ENCODE data around the gene TSPAN31. TPM values are rescaled to one million over a fixed set of nuclear protein-coding genes. Genes with fewer than 3 reads are reported as not detected.

TSPAN31 gene
- total RNA-seq, 1 donor from 2014 or later: 42.3 TPM

DNA sequence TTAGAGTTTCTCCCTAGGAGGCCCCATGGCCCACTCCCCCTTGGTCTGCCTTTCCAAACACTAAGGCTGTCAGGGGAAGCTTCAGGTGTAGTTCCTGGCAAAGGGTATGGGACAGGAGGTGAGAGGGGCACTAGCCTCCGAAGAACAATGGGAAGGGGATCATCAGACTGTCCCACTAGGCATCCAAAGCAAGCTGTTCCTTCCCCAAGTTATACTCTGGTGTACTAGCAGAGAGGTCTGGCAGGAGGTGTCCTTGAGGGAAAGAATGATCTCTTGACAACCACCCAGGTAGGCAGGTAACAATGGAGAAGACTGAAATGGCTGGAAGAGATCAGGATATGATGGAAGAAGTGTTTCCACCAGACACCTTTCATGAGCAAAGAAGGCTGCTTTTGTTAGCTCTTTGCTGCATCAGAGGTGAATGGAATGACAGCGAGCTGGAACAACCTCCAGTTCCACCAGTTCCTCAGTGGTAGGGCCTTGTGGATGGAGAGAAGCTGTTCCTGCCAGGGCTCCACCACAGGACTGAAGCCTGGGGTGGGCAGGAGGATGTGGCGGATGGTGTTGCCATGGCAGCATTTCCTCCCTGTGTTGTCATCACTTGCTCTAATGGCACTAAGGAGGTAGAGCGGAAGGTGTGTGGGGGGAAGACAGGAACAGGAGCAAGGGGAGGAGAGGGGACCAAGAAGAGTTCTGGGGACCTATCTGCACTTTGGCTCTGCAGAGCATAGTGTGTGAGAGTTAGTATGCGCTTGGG, 4.0 kb upstream of the TSPAN31 start:
- intact Hi-C loops (cut with DNase I): no loop called here
- Histone ChIP-seq H3K27me3 (peaks cover 26% of the 10 kb centered on the region), H3K27ac (no peak overlapping the region), H3K4me1 (peaks cover 24 to 31% of the 10 kb centered on the region in 2 donors), H3K9me3 (no peaks in the 10 kb centered on the region), H3K36me3 (no peaks in the 10 kb centered on the region), H3K4me3 (peak overlapping the region in 1 of 2 donors; percentile 37)
- peak in 1 of 2 donors; percentile 40 for DNase-seq (ENCODE audit: low spot score in 2 of 2)
- TF ChIP-seq, protein P1, sequence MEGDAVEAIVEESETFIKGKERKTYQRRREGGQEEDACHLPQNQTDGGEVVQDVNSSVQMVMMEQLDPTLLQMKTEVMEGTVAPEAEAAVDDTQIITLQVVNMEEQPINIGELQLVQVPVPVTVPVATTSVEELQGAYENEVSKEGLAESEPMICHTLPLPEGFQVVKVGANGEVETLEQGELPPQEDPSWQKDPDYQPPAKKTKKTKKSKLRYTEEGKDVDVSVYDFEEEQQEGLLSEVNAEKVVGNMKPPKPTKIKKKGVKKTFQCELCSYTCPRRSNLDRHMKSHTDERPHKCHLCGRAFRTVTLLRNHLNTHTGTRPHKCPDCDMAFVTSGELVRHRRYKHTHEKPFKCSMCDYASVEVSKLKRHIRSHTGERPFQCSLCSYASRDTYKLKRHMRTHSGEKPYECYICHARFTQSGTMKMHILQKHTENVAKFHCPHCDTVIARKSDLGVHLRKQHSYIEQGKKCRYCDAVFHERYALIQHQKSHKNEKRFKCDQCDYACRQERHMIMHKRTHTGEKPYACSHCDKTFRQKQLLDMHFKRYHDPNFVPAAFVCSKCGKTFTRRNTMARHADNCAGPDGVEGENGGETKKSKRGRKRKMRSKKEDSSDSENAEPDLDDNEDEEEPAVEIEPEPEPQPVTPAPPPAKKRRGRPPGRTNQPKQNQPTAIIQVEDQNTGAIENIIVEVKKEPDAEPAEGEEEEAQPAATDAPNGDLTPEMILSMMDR (IDR thresholded peaks at IDR 0.05): no peak

DNA sequence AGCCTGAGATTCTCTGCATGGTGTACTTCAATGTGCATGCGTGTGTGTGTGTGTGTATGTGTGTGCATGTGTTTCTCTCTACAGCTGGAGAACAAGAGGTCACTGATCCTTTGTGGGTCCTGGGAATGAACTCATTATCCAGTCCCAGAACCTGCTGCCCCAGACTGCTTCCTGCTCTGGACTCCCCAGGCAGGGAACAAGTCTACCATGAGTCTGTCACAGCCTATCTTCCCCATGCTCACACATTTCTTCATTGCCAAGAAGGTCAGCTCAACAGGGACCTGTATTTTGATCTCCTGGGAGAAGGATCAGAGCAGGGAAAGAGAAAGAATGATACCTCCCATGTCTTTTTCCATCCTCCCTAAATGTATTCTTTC, 3.4 kb upstream of the TSPAN31 start:
- H3K27ac ChIP-seq: no peak overlapping the region
- no peak for DNase-seq (ENCODE audit: low spot score in 2 of 2)
- TF ChIP-seq, protein P1 (IDR thresholded peaks at IDR 0.05): no peak
- H3K4me1 ChIP-seq: peaks cover 18 to 31% of the 10 kb centered on the region in 2 donors
- intact Hi-C loops (cut with DNase I): no loop called here
- peaks cover 26% of the 10 kb centered on the region for H3K27me3 ChIP-seq
- H3K36me3 ChIP-seq: no peaks in the 10 kb centered on the region
- H3K4me3 ChIP-seq: peak overlapping the region in 1 of 2 donors; percentile 37
- H3K9me3 ChIP-seq: no peaks in the 10 kb centered on the region

DNA sequence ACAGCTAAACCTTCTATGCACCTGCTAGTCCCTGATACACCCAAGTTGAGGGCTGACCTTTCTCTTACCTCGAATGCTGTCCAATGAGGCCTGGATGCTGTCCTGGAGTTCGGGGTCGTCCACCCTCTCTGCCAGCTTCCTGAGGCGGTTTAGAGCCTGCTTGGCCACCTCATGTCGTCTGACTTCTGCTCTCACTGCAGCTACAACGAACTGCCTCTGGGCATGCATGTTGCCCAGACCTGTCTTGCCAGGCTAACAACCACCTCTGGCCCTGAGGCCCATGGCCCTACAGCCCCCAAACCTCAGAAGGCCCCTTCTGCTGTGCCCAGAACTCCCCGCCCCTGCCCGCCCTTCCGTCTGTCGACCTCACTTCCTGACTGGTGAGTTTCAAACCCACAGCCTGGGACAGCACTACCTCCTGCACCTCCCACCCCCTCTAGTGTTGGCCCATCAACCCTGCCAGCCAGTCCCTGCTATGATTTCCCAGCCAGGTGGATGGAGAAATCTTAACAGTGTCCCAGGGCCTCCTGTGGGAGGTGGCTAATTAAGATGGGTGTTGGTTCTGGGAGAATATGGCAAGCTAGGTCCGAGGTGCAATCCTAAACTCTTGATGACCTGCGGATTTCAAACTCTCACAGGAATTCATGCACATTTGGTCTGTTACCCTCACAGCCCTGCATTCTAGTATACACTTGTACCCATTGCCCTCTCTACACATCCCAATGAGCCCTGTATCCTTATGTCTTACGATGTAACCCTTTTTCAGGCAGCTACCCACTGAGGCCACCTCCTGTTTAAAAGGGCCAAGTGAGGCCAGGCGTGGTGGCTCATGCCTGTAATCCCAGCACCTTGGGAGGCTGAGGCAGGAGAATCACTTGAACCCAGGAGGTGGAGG, 2.7 kb upstream of the TSPAN31 start:
- no peak for DNase-seq (ENCODE audit: low spot score in 2 of 2)
- Histone ChIP-seq H3K4me1 (peaks cover 17 to 29% of the 10 kb centered on the region in 2 donors), H3K4me3 (peak overlapping the region in 1 of 2 donors; percentile 37), H3K27ac (no peak overlapping the region), H3K27me3 (peaks cover 22% of the 10 kb centered on the region), H3K9me3 (no peaks in the 10 kb centered on the region), H3K36me3 (peaks cover under 1 to 4% of the 10 kb centered on the region in 2 donors)
- intact Hi-C loops (cut with DNase I): no loop called here
- TF ChIP-seq, protein P1 (IDR thresholded peaks at IDR 0.05): no peak

DNA sequence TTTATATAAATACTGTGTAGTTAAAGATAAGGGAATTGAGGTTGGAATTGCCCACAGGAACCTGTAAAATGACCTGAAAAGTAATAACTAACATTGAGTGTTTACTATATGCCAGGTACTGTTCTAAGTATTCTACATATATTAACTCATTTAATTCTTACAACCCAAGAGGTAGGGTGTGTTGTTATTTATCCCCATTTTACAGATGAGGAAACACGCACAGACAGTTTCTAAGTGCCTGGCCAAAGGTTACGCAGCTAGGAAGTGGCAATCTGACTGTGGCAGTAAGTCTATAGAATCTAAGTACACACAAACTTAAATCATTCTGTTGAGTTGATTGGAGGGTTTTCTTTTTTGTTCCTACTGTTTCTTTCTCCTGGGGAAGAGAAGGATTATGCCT, 1.1 kb upstream of the TSPAN31 start:
- Histone ChIP-seq H3K27me3 (peaks cover 5% of the 10 kb centered on the region), H3K36me3 (peaks cover 14 to 21% of the 10 kb centered on the region in 2 donors), H3K4me3 (peak overlapping the region in 1 of 2 donors; percentile 77), H3K4me1 (peaks cover under 1 to 12% of the 10 kb centered on the region in 2 donors), H3K9me3 (no peaks in the 10 kb centered on the region), H3K27ac (peak overlapping the region in 1 of 2 donors; percentile 98)
- intact Hi-C loops (cut with DNase I): loop anchor here (1.0 to 2.0 kb wide), 3 partner anchors 9 to 50 kb away; partner anchors contain the start of gene CDK4
- DNase-seq (ENCODE audit: low spot score in 2 of 2): no peak
- TF ChIP-seq, protein P1 (IDR thresholded peaks at IDR 0.05): no peak

DNA sequence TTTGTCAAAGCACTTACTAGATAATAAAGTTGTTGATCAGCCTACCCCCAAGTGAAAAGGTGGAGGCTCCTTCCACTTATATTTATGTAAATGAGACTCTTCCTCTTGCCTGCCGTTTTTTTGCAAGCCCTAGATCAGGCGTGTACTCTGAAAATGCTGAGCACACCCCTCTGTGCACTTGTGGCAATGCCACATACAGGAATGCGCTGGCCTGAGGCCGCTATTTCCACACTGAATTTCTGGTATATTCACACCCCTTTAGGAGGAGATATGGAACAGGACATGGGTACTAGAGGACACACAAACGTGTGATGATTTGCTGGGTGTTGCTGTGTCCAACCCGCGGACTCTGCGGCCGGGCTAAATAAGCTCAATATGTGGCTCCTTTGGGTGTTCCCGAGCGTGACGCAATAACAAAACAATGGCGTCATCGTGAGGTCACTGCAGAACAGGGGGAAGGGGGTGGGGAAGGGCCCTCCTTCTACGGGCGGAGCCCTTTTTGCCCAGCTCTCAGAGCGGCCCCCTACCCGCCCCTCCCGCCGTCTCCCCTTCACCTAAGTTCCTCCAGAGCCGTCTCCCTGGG, 554 bp upstream of the TSPAN31 start:
- Histone ChIP-seq H3K27me3 (no peaks in the 10 kb centered on the region), H3K4me3 (peak overlapping the region; percentile 77 to 90), H3K27ac (peak overlapping the region; percentile 98 to 100), H3K36me3 (peaks cover 14 to 26% of the 10 kb centered on the region in 2 donors), H3K4me1 (peaks cover 0 to 7% of the 10 kb centered on the region in 2 donors), H3K9me3 (no peaks in the 10 kb centered on the region)
- DNase-seq (ENCODE audit: low spot score in 2 of 2): peak; percentile 42 to 90
- TF ChIP-seq, protein P1 (IDR thresholded peaks at IDR 0.05): no peak
- intact Hi-C loops (cut with DNase I): loop anchor here (1.0 to 2.0 kb wide), 3 partner anchors 8 to 51 kb away; partner anchors contain the start of gene CDK4
